Ecto neural progenitor cell (in vitro differentiated cells): Measurements from ENCODE around the gene MYBPHL.

ENCODE experiments used
- DNase-seq: peaks from one replicate; pipeline ENCODE4 v3.0.0-alpha.2; 2018; ENCODE audit warnings: low spot score

The MYBPHL gene

DNA sequence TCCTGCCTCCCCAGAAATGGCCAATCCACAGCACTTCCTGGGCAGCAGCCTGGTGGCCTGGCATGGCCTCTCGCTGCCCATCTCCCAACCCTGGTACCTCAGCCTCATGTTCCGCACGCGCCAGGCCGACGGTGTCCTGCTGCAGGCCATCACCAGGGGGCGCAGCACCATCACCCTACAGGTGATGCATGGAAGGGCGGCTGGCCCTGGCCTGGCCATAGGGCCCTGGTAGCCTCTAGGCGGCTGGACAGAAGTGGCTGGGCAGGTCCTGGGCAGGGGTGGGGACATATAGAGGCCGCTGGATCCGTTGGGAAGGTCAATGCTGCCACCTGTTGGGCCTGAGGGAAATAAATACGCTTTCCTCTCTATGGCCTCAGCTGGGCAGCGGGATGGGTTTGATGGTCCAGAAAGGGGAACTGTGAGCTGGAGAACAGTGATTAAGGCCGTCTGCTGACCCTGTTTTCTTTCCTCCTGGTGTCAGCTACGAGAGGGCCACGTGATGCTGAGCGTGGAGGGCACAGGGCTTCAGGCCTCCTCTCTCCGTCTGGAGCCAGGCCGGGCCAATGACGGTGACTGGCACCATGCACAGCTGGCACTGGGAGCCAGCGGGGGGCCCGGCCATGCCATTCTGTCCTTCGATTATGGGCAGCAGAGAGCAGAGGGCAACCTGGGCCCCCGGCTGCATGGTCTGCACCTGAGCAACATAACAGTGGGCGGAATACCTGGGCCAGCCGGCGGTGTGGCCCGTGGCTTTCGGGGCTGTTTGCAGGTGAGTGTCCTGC is 43.0 kb downstream of the MYBPHL start:
- DNase-seq = peak; percentile 93

- no peak for DNase-seq
These were observed 43.6 kb downstream of the MYBPHL start for GRCh38 chr1:109263234-109263596.

DNA sequence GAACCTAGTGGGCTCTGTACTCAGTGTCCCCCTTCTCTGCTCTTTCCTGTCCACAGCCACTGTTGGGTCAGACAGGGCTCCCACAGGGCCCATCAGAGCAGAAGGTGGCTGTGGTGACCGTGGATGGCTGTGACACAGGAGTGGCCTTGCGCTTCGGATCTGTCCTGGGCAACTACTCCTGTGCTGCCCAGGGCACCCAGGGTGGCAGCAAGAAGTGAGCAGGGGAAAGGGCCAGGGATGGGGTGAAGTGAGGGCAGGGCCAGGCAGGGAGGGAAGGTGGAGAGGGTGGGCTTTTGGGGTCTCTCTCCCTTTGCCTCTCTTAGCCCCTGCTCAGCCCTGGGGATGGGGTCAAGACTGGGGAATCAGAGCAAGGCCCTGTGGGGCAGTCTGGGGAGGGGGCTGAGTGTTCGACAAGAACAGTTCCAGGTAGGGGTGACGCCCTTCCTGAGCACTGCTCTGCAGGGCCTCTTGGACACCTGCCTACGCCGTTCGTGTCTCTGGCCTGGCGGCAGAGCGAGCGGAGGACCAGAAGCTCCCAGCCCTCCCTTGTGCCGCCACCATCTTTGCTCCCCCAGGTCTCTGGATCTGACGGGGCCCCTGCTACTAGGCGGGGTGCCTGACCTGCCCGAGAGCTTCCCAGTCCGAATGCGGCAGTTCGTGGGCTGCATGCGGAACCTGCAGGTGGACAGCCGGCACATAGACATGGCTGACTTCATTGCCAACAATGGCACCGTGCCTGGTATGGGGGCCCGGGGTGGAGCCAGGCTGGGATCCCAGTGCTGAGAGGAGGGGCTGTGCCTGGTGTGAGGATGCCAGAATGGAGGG is 44.4 kb downstream of the MYBPHL start:
- DNase-seq = no peak

GRCh38 chr1:109261578-109261977 is 45.2 kb downstream of the MYBPHL start:
- no peak for DNase-seq

DNA sequence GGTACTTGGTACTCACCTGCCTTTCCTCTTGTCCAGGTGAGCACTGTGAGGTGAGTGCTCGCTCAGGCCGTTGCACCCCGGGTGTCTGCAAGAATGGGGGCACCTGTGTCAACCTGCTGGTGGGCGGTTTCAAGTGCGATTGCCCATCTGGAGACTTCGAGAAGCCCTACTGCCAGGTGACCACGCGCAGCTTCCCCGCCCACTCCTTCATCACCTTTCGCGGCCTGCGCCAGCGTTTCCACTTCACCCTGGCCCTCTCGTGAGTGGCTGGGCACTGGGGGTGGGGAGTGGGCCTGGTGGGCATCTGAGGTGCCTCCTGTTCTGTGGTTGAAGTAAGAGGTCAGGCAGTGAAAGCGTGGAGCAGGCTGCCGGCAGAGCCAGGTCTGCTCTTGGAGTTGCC is 45.8 kb downstream of the MYBPHL start:
- DNase-seq = no peak

GRCh38 chr1:109259674-109260557 is 46.9 kb downstream of the MYBPHL start:
- no peak for DNase-seq

- no peak for DNase-seq
These were observed 48.0 kb downstream of the MYBPHL start for GRCh38 chr1:109258481-109259466.

- DNase-seq = no peak
These were observed 49.0 kb downstream of the MYBPHL start for GRCh38 chr1:109257682-109258421.

DNA sequence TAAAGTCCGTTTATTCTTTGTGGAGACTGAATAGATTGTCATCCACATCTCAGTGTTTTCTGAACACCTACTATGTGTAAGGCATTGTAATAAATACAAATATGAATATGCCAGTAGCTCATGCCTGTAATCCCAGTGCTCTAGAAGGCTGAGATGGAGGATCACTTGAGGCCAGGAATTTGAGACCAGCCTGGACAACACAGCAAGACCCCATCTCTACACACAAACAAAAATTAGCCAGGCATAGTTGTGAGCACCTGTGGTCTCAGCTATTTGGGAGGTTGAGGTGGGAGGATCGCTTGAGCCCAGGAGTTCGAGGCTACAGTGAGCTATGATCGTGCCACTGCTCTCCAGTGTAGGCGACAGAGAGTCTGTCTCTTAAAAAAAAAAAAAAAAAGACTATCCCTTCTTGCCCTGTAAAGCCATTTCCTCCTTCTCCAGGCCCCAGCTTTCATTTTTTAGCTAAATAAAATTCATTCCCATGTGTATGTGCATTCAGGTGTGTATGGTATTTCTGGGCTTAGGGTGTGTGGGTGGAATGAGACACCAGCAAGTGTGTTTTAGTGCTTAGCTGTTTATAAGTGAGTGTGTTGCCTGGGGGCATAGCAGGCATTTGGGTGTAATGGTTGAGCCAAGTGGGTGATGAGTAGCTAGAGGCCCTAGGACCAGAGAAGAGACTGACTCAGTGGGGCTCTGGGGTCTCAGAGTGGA is 49.7 kb downstream of the MYBPHL start:
- no peak for DNase-seq

- DNase-seq = no peak
These were observed 50.7 kb downstream of the MYBPHL start for GRCh38 chr1:109256085-109256484.

DNA sequence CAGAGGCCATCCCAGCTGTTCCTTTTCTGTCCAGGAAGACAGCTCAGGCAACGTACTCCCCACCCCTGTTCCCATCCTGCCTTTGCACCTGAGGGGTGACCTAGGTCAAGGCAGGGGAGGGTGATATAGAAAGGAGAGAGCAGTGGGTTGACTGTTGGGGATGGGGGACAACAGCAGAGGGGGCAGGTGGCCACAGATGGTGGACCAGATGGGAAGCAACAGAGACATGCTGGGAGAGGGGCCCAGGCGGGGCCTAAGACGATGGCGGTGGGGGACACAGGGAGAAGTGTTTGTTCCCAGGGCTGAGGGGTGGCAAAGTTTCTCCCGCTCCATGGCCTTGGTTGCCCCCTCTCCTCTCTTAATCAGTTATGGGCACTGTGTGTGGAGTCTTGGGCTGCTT is 51.1 kb downstream of the MYBPHL start:
- DNase-seq = no peak

DNA sequence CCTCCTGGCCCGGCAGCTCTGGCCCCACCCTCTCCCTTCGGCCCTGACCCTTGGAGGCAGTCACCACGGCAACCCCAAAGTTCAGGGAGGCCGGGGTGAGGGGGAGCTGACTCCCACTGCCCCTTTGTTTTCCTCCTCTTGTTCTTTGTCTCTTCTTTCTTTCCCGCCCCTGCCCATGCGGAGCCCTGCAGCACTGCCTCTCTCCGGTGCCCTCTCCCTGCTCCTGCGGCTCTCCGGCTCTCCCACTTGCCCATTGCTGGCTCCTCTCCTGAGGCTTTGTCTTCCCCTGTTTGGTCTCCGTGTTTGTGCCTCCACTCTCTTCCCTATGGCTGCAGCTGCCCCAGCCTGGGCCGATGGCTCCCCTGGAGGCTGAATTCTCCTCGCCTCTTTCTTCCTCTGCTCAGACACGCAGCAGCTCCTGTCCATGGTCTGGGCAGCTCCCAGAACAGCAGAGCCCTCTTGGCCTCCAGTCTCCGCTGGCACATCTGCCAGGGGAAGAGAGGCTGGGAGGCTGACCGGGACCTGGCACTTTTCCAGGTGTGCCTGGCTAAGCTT is 51.6 kb downstream of the MYBPHL start:
- DNase-seq = peak; percentile 77

DNA sequence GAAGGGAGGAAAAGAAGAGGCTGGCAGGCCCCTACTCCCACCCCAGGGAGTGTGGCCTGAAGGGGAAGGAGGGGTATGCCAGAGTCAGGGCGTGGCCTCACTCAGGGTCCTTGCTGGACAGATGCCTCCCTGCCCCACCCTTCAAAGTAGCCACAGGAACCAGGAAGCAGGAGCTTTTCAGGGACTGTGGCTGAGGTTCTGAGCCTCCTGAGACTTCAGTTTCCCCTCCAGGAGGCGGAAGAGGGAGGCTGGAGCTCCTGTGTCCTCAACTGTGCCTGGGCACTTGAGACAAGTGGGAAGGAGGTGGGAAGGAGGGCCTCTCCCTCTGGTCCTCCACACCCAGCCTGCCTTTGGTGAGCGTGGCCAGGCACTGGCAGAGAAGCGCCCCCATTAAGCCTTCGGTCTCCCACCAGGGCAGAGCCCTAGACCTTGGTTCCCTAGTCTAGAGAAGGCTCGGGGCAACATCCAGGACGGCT is 52.2 kb downstream of the MYBPHL start:
- no peak for DNase-seq

- peak; percentile 74 for DNase-seq
These were observed 52.8 kb downstream of the MYBPHL start for GRCh38 chr1:109253803-109254620.

GRCh38 chr1:109252893-109253802 is 53.7 kb downstream of the MYBPHL start:
- no peak for DNase-seq

DNA sequence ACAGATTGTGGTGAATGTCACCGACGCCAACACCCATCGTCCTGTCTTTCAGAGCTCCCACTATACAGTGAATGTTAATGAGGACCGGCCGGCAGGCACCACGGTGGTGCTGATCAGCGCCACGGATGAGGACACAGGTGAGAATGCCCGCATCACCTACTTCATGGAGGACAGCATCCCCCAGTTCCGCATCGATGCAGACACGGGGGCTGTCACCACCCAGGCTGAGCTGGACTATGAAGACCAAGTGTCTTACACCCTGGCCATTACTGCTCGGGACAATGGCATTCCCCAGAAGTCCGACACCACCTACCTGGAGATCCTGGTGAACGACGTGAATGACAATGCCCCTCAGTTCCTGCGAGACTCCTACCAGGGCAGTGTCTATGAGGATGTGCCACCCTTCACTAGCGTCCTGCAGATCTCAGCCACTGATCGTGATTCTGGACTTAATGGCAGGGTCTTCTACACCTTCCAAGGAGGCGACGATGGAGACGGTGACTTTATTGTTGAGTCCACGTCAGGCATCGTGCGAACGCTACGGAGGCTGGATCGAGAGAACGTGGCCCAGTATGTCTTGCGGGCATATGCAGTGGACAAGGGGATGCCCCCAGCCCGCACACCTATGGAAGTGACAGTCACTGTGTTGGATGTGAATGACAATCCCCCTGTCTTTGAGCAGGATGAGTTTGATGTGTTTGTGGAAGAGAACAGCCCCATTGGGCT is 54.5 kb downstream of the MYBPHL start:
- no peak for DNase-seq
